HG03196 (cell line): Measurements from ENCODE around the gene DIP2B.

Experiments used
- ATAC-seq: cut with Tn5 transposase; IDR thresholded peaks from one replicate; pipeline ENCODE4 v1.9.1; 2021; ENCODE audit not compliant: unreplicated experiment

DIP2B gene

DNA sequence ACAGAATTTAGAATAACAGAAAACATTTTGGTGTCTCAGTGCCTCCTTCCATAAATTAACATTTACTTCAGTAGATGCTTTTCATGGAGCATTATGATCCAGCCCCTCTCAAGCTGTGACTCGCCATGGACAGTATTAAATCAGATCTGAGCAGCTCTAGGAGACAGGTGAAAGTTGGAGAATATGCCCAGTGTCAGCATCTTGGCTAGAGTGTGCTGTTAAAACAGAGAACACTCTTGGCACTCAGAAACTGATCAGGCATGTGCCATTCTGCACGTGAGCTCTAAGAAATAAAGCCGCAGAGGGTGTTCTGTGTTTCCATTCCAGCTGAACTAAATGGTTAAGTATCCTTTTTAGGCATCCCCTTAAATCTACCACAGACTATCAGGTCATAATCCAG is 68.0 kb downstream of the DIP2B start:
- no peak for ATAC-seq

- no peak for ATAC-seq
Measured at GRCh38 chr12:50573271-50573670, 68.5 kb downstream of the DIP2B start.

DNA sequence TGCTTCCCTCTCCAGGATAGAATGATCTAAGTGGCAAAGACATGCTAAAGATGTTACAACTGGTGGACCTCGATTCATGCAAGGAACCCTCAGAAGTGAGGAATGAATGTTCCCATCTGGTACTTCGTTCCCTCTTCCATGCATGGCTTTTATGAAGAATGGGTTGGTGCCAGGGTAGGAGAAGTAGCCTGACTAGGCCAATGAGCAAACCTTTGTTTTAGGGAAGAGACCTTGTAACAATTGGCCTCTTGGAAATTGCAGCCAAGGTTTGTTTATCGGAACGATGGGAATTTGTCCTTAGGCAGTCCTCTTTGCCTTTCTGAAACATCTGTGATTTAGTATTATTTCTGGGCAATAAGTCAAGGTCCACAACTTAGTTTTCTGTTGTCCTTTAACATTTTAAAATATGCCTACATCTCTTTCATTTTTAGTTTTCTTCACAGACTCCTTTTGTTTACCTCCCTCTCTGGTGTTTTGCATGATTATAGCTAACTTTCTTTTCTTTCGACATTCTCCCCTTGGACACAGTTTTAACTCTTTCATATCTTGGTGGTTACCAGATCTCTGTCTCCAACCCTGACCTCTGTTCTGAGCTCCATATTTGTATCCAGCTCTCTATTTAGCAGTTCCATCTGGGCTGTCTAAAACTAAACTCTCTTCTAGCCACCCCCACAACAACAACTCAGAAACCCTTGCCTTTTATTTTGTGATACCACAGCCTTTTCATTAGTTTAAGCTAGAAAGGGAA is 70.0 kb downstream of the DIP2B start:
- no peak for ATAC-seq

DNA sequence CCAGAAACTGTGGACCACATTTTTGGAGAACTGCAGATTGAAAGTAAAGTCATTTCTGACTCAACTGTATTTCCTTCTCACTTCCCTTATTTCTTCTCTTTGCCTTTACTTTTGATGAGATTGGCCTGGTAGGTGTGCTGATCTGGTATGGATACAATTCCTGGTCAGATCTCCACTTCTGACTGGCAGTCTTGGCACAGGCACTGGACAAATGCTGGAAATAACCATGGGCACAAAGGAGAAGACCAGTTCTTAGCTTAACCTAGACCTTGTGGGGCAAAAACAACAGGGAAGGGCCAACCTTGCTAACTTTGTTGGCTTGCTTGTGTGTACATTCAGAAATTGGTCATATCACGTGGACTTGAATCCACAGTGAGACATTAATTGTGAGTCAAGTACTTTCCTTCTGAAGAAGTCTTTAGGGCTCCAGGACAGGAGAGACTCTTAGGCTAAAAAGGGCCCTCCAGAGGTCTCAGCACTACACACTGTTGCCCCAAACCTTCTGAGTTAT is 75.0 kb downstream of the DIP2B start:
- no peak for ATAC-seq

- no peak for ATAC-seq
Measured at GRCh38 chr12:50580436-50580835, 75.7 kb downstream of the DIP2B start.

DNA sequence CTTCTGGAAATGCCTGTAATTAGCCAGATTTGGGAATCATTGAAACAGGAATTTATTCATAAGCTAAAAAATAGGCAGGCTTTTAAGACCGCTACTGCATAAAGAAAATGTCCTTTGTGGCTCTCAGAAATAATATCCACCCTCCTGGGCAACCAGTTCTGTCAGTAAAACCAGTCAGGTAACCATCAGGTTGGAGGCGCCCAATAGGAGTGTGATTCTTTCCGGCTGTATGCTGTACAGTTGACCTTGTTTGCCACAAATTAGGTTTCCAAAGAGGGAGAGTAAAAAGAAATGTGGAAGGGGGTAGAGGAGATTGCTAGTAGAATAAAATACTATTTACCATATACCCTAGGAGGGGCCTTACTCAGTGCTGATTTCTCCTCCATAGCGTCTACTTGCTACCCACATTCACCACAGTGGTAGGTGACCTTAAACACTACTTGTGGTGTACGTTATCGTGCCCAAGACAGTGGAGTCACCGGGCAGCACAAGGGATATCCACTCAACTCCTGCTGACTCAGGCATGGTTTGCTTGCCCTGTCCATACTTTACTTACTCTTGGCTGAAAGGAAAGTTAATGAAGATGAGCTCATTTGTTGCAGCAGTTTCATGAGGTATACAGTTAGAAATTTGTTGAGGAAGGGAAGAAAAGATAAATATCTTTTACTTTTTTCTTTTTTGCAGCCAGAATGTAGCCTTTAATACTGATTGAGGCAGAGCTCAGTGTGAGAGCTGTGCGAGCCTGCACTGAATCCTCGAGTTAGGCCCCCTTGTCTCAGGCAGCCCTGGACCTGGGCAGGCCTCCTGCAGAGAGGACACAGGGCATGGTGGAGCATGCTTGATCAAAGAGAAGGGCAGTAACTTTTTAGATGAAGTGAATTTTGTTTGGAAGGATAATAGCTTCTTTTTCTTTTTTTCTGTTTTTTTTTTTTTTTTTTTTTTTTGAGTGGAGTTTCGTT is 76.7 kb downstream of the DIP2B start:
- ATAC-seq = no peak

- ATAC-seq = no peak
Measured at GRCh38 chr12:50584135-50584534, 79.3 kb downstream of the DIP2B start.

DNA sequence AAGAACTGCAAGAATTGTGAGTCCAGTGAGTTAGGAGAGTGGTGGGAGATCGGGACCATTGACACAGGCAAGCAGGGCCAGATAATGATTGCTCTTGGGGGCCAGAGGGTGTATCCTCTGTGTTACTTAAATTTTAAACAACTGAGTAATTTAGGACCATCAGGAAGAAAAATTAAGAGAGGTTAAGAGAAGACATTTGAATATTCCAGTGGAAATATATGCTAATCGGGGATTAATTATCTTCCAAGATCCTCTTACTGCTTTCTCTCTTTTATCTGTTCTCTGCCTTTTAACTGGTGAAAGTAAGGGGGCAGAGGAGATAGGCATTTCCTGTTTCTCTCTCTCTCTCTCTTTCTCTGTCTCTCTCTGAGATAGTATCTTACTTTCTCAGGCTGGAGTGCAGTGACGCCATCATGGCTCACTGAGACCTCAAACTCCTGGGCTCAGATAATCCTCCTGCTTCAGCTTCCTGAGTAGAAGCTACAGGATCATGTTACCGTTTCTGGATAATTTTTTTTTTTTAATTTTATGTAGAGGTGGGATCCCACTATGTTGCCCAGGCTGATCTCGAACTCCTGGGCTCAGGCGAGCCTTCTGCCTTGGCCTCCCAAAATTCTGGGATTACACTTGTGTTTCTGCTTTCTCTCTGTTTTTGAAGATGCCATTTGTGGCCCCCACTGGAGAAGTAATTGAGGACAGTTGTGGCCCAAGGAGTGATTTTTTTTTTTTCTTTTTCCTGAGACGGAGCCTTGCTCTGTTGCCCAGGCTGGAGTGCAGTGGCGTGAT is 85.1 kb downstream of the DIP2B start:
- no peak for ATAC-seq

- no peak for ATAC-seq
Measured at GRCh38 chr12:50590869-50591268, 86.1 kb downstream of the DIP2B start.

- no peak for ATAC-seq
Measured at GRCh38 chr12:50595667-50596066, 90.9 kb downstream of the DIP2B start.

GRCh38 chr12:50597200-50598195 is 92.7 kb downstream of the DIP2B start:
- ATAC-seq = peak; percentile 89

GRCh38 chr12:50598321-50598862 is 93.6 kb downstream of the DIP2B start:
- peak; percentile 10 for ATAC-seq

- ATAC-seq = no peak
Measured at GRCh38 chr12:50599366-50600095, 94.7 kb downstream of the DIP2B start.

DNA sequence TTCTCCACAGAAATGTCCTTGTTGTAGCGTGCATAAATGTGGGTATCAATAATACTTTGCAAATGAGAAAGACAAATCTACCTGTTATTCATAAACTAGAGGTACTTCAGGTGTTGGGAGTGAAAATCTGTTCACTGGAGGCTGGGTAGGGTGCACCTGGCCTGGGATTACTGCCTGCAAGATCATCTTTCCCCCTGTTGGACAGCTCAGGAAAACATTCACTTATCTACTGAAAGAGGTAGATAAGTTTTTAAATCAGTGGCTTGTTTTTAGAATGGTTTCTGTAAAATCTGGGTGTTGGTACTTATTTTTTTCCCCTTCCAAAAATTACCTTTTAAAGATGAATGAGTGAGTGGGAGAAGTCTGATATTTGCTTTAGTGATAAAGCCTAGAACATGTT is 95.6 kb downstream of the DIP2B start:
- no peak for ATAC-seq

DNA sequence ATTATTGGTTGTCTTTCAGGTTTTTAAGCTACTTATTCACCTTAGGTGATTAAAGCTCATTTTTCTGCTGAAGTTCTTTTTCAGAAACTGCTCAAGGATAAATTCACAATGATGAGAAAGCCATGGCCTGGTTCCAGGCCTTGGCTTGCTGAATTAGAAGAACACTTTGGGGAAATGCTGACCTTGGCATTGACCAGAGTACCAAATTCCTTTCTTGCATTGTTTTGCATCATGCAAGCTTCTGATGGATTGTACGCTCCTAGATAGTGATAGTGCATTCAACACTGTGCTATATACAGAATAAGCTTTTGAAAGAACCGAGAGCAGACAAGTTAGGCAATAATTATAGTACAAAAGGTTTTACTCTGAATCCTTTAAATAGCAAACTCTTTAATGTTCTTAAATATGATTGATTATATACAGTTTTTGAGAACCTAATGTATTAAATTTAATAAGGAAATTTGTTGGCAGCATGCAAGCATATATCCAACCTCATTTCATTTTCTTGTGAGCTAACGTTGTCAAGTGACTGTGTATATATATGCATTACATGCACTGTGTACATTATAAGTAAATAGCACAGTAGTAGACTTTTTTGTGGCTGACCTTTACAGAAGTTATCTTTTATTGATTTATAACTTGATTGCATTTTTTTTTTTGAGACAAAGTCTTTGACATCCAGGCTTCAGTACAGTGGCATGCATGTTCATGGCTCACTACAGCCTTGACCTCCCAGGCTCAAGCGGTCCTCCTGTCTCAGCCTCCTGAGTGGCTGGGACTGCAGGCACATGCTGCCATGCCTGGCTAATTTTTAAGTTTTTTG is 99.2 kb downstream of the DIP2B start:
- no peak for ATAC-seq

GRCh38 chr12:50604640-50604920 is 99.8 kb downstream of the DIP2B start:
- no peak for ATAC-seq

- ATAC-seq = no peak
Measured at GRCh38 chr12:50606675-50607375, 102.0 kb downstream of the DIP2B start.
